Measurements from ENCODE around the gene CRYL1. TPM values are rescaled to one million over a fixed set of nuclear protein-coding genes. Genes with fewer than 3 reads are reported as not detected.

Gene CRYL1
- total RNA-seq (2014; rRNA removed; shearing (Covaris generic)) = 0.15 and 0.20 TPM in 2 replicates

GRCh38 chr13:20525601-20526544 lies at the start of gene CRYL1:
Gene CRYL1 (minus strand): TSS chr13:20525857. CDS start chr13:20525794, 63 bp downstream.
- no peaks in the 10 kb centered on the region for H3K4me1 ChIP-seq
- H3K27me3 ChIP-seq = no peaks in the 10 kb centered on the region
- peak within 1 kb of the TSS; percentile 63 for H3K4me3 ChIP-seq
- DNase-seq = peak; percentile 47 to 66
- no peak within 1 kb of the TSS for H3K27ac ChIP-seq
- H3K9me3 ChIP-seq (replicated peaks) = no peaks in the 10 kb centered on the region
- H3K36me3 ChIP-seq = no peaks in the 10 kb centered on the region

- H3K27ac ChIP-seq = no peak overlapping the region
- H3K9me3 ChIP-seq (replicated peaks) = 0 out of 2 replicates have a peak, but pooled peaks cover 5% of the 10 kb centered on the region
- 0 out of 2 replicates have a peak, but pooled peaks cover 4% of the 10 kb centered on the region for H3K36me3 ChIP-seq
- DNase-seq = no peak
- no peaks in the 10 kb centered on the region for H3K4me1 ChIP-seq
- no peak overlapping the region for H3K4me3 ChIP-seq
- no peaks in the 10 kb centered on the region for H3K27me3 ChIP-seq
Measured at GRCh38 chr13:20573636-20574035, 48.0 kb upstream of the CRYL1 start.

GRCh38 chr13:20573186-20573585 lies 47.5 kb upstream of the CRYL1 start:
- H3K4me3 ChIP-seq = no peak overlapping the region
- peaks cover 3% of the 10 kb centered on the region; the same call in 1 of the 2 replicates for H3K4me1 ChIP-seq
- no peak for DNase-seq
- H3K36me3 ChIP-seq = 0 out of 2 replicates have a peak, but pooled peaks cover 4% of the 10 kb centered on the region
- H3K27me3 ChIP-seq = no peaks in the 10 kb centered on the region
- H3K27ac ChIP-seq = no peak overlapping the region
- H3K9me3 ChIP-seq (replicated peaks) = 0 out of 2 replicates have a peak, but pooled peaks cover 5% of the 10 kb centered on the region

GRCh38 chr13:20571676-20572075 lies 46.0 kb upstream of the CRYL1 start:
- H3K27me3 ChIP-seq = no peaks in the 10 kb centered on the region
- DNase-seq = no peak
- H3K4me3 ChIP-seq = no peak overlapping the region
- H3K27ac ChIP-seq = no peak overlapping the region
- H3K9me3 ChIP-seq (replicated peaks) = no peaks in the 10 kb centered on the region
- H3K36me3 ChIP-seq = 0 out of 2 replicates have a peak, but pooled peaks cover 4% of the 10 kb centered on the region
- peaks cover 3% of the 10 kb centered on the region; the same call in 1 of the 2 replicates for H3K4me1 ChIP-seq

- no peak for DNase-seq
Measured at GRCh38 chr13:20570517-20570916, 44.9 kb upstream of the CRYL1 start.

GRCh38 chr13:20567881-20568528 lies 42.3 kb upstream of the CRYL1 start:
- H3K4me1 ChIP-seq = peaks cover 3% of the 10 kb centered on the region; the same call in 1 of the 2 replicates

More at GRCh38 chr13:20570517-20570916, 44.9 kb upstream of the CRYL1 start:
- no peak overlapping the region for H3K4me3 ChIP-seq
- H3K27ac ChIP-seq = no peak overlapping the region
- H3K9me3 ChIP-seq (replicated peaks) = no peaks in the 10 kb centered on the region
- no peaks in the 10 kb centered on the region for H3K27me3 ChIP-seq
- peaks cover 3% of the 10 kb centered on the region; the same call in 1 of the 2 replicates for H3K4me1 ChIP-seq
- H3K36me3 ChIP-seq = 0 out of 2 replicates have a peak, but pooled peaks cover 4% of the 10 kb centered on the region

GRCh38 chr13:20566898-20567874 lies 41.5 kb upstream of the CRYL1 start, which contains the start of gene IFT88:
Gene IFT88 (plus strand): TSS chr13:20567157. CDS start chr13:20574386, 7,229 bp downstream.
- Histone ChIP-seq H3K36me3 (no peaks in the 10 kb centered on the region), H3K9me3 (replicated peaks) (no peaks in the 10 kb centered on the region), H3K27me3 (no peaks in the 10 kb centered on the region), H3K4me3 (peak within 1 kb of the TSS; percentile 70), H3K4me1 (peaks cover 3% of the 10 kb centered on the region; the same call in 1 of the 2 replicates), H3K27ac (peak within 1 kb of the TSS; percentile 78)
- DNase-seq = peak; percentile 92 to 95

More at GRCh38 chr13:20567881-20568528, 42.3 kb upstream of the CRYL1 start:
- no peaks in the 10 kb centered on the region for H3K9me3 ChIP-seq (replicated peaks)
- H3K27me3 ChIP-seq = no peaks in the 10 kb centered on the region
- peak overlapping the region; percentile 70 for H3K4me3 ChIP-seq
- peak; percentile 19 to 52 for DNase-seq
- H3K36me3 ChIP-seq = no peaks in the 10 kb centered on the region
- peak overlapping the region; percentile 78 for H3K27ac ChIP-seq

GRCh38 chr13:20566468-20566897 lies 40.8 kb upstream of the CRYL1 start:
- DNase-seq = peak; percentile 87
- no peaks in the 10 kb centered on the region for H3K36me3 ChIP-seq
- no peaks in the 10 kb centered on the region; the same call in 1 of the 2 replicates for H3K9me3 ChIP-seq (replicated peaks)
- H3K4me3 ChIP-seq = peak overlapping the region; percentile 70
- peaks cover 3% of the 10 kb centered on the region; the same call in 1 of the 2 replicates for H3K4me1 ChIP-seq
- H3K27me3 ChIP-seq = no peaks in the 10 kb centered on the region
- peak overlapping the region; percentile 78 for H3K27ac ChIP-seq

GRCh38 chr13:20565115-20565736 lies 39.6 kb upstream of the CRYL1 start:
- H3K27ac ChIP-seq = no peak overlapping the region
- no peaks in the 10 kb centered on the region for H3K36me3 ChIP-seq
- DNase-seq = no peak
- H3K27me3 ChIP-seq = no peaks in the 10 kb centered on the region
- no peaks in the 10 kb centered on the region; the same call in 1 of the 2 replicates for H3K9me3 ChIP-seq (replicated peaks)
- H3K4me3 ChIP-seq = no peak overlapping the region
- peaks cover 3% of the 10 kb centered on the region; the same call in 1 of the 2 replicates for H3K4me1 ChIP-seq

GRCh38 chr13:20561741-20562140 lies 36.1 kb upstream of the CRYL1 start:
- Histone ChIP-seq H3K27ac (no peak overlapping the region), H3K36me3 (no peaks in the 10 kb centered on the region), H3K4me3 (no peak overlapping the region), H3K4me1 (no peaks in the 10 kb centered on the region), H3K27me3 (no peaks in the 10 kb centered on the region), H3K9me3 (replicated peaks) (no peaks in the 10 kb centered on the region; the same call in 1 of the 2 replicates)
- DNase-seq = no peak

GRCh38 chr13:20559659-20560356 lies 34.2 kb upstream of the CRYL1 start:
- H3K4me1 ChIP-seq = no peaks in the 10 kb centered on the region
- H3K9me3 ChIP-seq (replicated peaks) = no peaks in the 10 kb centered on the region; the same call in 1 of the 2 replicates
- no peaks in the 10 kb centered on the region for H3K36me3 ChIP-seq
- no peak for DNase-seq
- no peak overlapping the region for H3K27ac ChIP-seq
- H3K4me3 ChIP-seq = no peak overlapping the region
- H3K27me3 ChIP-seq = no peaks in the 10 kb centered on the region

GRCh38 chr13:20558982-20559381 lies 33.3 kb upstream of the CRYL1 start:
- H3K36me3 ChIP-seq = no peaks in the 10 kb centered on the region
- DNase-seq = no peak
- H3K9me3 ChIP-seq (replicated peaks) = no peaks in the 10 kb centered on the region; the same call in 1 of the 2 replicates
- H3K4me1 ChIP-seq = no peaks in the 10 kb centered on the region
- no peak overlapping the region for H3K4me3 ChIP-seq
- no peaks in the 10 kb centered on the region for H3K27me3 ChIP-seq
- H3K27ac ChIP-seq = no peak overlapping the region

- H3K27ac ChIP-seq = no peak overlapping the region
- no peaks in the 10 kb centered on the region for H3K4me1 ChIP-seq
- no peaks in the 10 kb centered on the region; the same call in 1 of the 2 replicates for H3K27me3 ChIP-seq
- H3K4me3 ChIP-seq = no peak overlapping the region
- DNase-seq = peak in 1 of 2 experiments; percentile 19
- no peaks in the 10 kb centered on the region for H3K36me3 ChIP-seq
- H3K9me3 ChIP-seq (replicated peaks) = no peaks in the 10 kb centered on the region
Measured at GRCh38 chr13:20553311-20553710, 27.7 kb upstream of the CRYL1 start.

All from SJCRH30 (cell line).